Umbilical cord (tissue), 2 donors: ENCODE data around the gene FAM76B. TPM values are rescaled to one million over a fixed set of nuclear protein-coding genes. Genes with fewer than 3 reads are reported as not detected.

ENCODE experiments used
- DNase-seq: peaks from one replicate; pipeline ENCODE4 v3.0.0-alpha.2; 2015; ENCODE audit warnings: low spot score
- total RNA-seq: library from RNA; depleted of rRNA; stranded (reverse); fragments of >200 nt; gene quantifications from one replicate; pipeline ENCODE4 v1.2.3, GENCODE V29; 2014; ENCODE audit warnings: low replicate concordance; ENCODE audit not compliant: insufficient read depth

FAM76B gene
- total RNA-seq, 1 donor from 2014 or later, result 65.5 TPM

- no peak for DNase-seq
These were observed 56.5 kb downstream of the FAM76B start for GRCh38 chr11:95732930-95733602.

- DNase-seq, result no peak
These were observed 60.1 kb downstream of the FAM76B start for GRCh38 chr11:95729462-95729861.

GRCh38 chr11:95728790-95729189 lies 60.8 kb downstream of the FAM76B start:
- DNase-seq, result no peak

- no peak for DNase-seq
These were observed 61.5 kb downstream of the FAM76B start for GRCh38 chr11:95728094-95728493.

GRCh38 chr11:95727620-95728019 lies 62.0 kb downstream of the FAM76B start:
- peak; percentile 84 for DNase-seq

GRCh38 chr11:95727111-95727510 lies 62.5 kb downstream of the FAM76B start:
- DNase-seq, result peak; percentile 57

GRCh38 chr11:95725196-95725595 lies 64.4 kb downstream of the FAM76B start:
- no peak for DNase-seq

- no peak for DNase-seq
These were observed 66.1 kb downstream of the FAM76B start for GRCh38 chr11:95723361-95723942.

GRCh38 chr11:95720195-95720594 lies 69.4 kb downstream of the FAM76B start:
- no peak for DNase-seq

Other genes starting within 250 kb of the FAM76B start
- 119 TPM for gene CEP57, start 716 bp upstream of the FAM76B start, total RNA-seq
- 35.6 TPM for gene MTMR2, start 134.3 kb upstream of the FAM76B start, total RNA-seq